Ascending aorta (tissue), 2 donors: ENCODE results near the gene INSM1. TPM values are rescaled to one million over a fixed set of nuclear protein-coding genes. Genes with fewer than 3 reads are reported as not detected.

Experiments
- DNase-seq, 2 donors: peaks; one replicate each; pipeline ENCODE4 v3.0.0-alpha.2; 2019; ENCODE audit warnings: low spot score in 2 of 2
- H3K27ac ChIP-seq, 2 donors: fragments of 200-600 bp; sonication (generic); one replicate each; pipeline ENCODE4 v1.5.1; 2016 to 2017; ENCODE audit warnings: mild to moderate bottlenecking in 1 of 2
- H3K27me3 ChIP-seq: fragments of 200-600 bp; sonication (generic); one replicate; pipeline ENCODE4 v1.5.1; 2017
- H3K36me3 ChIP-seq, 2 donors: fragments of 200-600 bp; sonication (generic); one replicate each; pipeline ENCODE4 v1.5.1; 2016
- H3K4me1 ChIP-seq, 2 donors: fragments of 200-600 bp; sonication (generic); one replicate each; pipeline ENCODE4 v1.5.1; 2016 to 2017; ENCODE audit warnings: mild to moderate bottlenecking in 1 of 2
- H3K4me3 ChIP-seq, 2 donors: fragments of 200-600 bp; sonication (generic); one replicate each; pipeline ENCODE4 v1.5.1; 2016 to 2017; ENCODE audit warnings: mild to moderate bottlenecking in 1 of 2
- H3K9me3 ChIP-seq, 2 donors: fragments of 200-600 bp; sonication (generic); one replicate each; pipeline ENCODE4 v1.5.1; 2016
- intact Hi-C: fragments of 100-400 bp; cut with DNase I; formaldehyde crosslinking; loops from one replicate; pipeline ENCODE4 v1.15.1; 2023
- total RNA-seq: library from RNA; depleted of rRNA; stranded (reverse); fragments of >200 nt; gene quantifications from one replicate; pipeline ENCODE4 v1.1.0, GENCODE V29; 2016
- TF ChIP-seq, protein P1 (sequence below), 3 experiments: fragments of 200-600 bp in 2 of 3; fragments of 450-650 bp in 1 of 3; sonication (generic) in 2 of 3; IDR thresholded peaks; one replicate each; pipeline ENCODE4 v1.5.1; 2016 to 2019; ENCODE audit warnings: antibody characterized with exemption in 3 of 3, mild to moderate bottlenecking in 1 of 3, moderate library complexity in 1 of 3

INSM1 gene
- total RNA-seq, 1 donor from 2014 or later, result not detected

DNA sequence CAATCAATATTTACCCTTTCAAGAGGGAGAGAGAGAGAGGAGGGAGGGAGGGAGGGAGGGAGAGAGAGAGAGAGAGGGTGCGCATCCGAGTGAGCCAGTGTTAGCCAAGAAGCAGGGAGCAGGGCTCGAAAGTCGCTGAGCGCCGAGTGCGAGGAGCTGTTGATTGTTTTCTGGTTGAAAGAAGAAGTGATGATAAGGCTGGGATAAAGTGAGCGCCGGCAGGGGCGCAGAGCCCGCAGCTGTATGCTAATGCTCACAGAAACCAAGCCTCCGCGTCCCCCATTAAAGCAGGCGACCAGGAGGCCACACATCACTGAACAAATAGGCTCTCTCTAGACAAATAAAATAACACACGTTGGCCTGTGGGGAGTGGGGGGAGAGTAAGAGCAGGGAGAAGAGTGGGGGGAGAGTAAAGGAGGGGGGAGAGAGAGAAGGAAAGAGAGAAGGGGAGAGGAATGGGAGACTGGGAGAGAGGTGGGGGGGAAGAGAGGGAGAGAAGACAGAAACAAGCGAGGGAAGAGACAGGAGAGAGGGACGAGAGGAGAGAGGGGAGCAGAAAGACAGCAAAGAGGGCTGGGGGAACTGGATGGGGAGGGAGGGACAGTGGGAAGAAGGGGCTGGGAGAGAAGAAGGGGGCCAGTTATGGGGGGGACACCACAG lies 5.0 kb upstream of the INSM1 start:
- H3K27me3 ChIP-seq, result peaks cover 19% of the 10 kb centered on the region
- no peak overlapping the region for H3K27ac ChIP-seq
- TF ChIP-seq, protein P1, sequence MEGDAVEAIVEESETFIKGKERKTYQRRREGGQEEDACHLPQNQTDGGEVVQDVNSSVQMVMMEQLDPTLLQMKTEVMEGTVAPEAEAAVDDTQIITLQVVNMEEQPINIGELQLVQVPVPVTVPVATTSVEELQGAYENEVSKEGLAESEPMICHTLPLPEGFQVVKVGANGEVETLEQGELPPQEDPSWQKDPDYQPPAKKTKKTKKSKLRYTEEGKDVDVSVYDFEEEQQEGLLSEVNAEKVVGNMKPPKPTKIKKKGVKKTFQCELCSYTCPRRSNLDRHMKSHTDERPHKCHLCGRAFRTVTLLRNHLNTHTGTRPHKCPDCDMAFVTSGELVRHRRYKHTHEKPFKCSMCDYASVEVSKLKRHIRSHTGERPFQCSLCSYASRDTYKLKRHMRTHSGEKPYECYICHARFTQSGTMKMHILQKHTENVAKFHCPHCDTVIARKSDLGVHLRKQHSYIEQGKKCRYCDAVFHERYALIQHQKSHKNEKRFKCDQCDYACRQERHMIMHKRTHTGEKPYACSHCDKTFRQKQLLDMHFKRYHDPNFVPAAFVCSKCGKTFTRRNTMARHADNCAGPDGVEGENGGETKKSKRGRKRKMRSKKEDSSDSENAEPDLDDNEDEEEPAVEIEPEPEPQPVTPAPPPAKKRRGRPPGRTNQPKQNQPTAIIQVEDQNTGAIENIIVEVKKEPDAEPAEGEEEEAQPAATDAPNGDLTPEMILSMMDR (IDR thresholded peaks at IDR 0.05), result no peak
- H3K9me3 ChIP-seq, result no peaks in the 10 kb centered on the region
- H3K4me3 ChIP-seq, result no peak overlapping the region
- H3K4me1 ChIP-seq, result peaks cover 2 to 9% of the 10 kb centered on the region in 2 donors
- no peaks in the 10 kb centered on the region for H3K36me3 ChIP-seq
- intact Hi-C loops, result loop anchor here (10.0 kb wide), 1 partner anchor 278 kb away; no protein-coding TSS in a partner anchor
- DNase-seq, result no peak

DNA sequence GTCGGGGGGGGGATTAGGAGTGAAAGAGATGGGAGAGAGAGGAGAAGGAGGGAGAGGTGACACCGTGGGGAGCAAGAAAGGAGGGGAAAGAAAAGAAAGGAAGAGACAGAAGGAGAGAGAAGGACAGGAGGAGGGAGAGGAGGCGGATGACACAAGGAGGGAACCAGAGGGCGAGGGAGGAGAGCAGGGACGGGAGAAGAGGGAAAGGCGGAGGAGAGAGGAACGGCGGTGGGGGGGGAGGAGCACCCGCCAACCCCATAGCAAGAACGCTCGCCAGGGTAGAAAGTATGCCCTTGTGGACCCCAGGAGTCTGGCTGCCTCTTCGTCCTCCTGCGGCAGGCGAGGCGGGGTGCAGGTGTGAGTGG lies 4.5 kb upstream of the INSM1 start:
- TF ChIP-seq, protein P1 (IDR thresholded peaks at IDR 0.05), result no peak
- H3K9me3 ChIP-seq, result no peaks in the 10 kb centered on the region
- H3K27ac ChIP-seq, result no peak overlapping the region
- peaks cover 3 to 9% of the 10 kb centered on the region in 2 donors for H3K4me1 ChIP-seq
- H3K27me3 ChIP-seq, result peaks cover 19% of the 10 kb centered on the region
- DNase-seq, result no peak
- intact Hi-C loops, result loop anchor here (10.0 kb wide), 1 partner anchor 279 kb away; no protein-coding TSS in a partner anchor
- H3K4me3 ChIP-seq, result no peak overlapping the region
- no peaks in the 10 kb centered on the region for H3K36me3 ChIP-seq

- Histone ChIP-seq H3K27ac (no peak overlapping the region), H3K36me3 (no peaks in the 10 kb centered on the region), H3K4me1 (peaks cover 3 to 9% of the 10 kb centered on the region in 2 donors), H3K4me3 (no peak overlapping the region), H3K9me3 (no peaks in the 10 kb centered on the region), H3K27me3 (peaks cover 19% of the 10 kb centered on the region)
- no peak for DNase-seq
- intact Hi-C loops, result loop anchor here (10.0 kb wide), 1 partner anchor 279 kb away; no protein-coding TSS in a partner anchor
- TF ChIP-seq, protein P1 (IDR thresholded peaks at IDR 0.05), result no peak
These were observed 3.9 kb upstream of the INSM1 start for GRCh38 chr20:20363799-20364592.

GRCh38 chr20:20364593-20365479 lies 3.1 kb upstream of the INSM1 start:
- no peak overlapping the region for H3K4me3 ChIP-seq
- intact Hi-C loops, result loop anchor here (10.0 kb wide), 1 partner anchor 280 kb away; no protein-coding TSS in a partner anchor

More at GRCh38 chr20:20364593-20365479, 3.1 kb upstream of the INSM1 start:
- Histone ChIP-seq H3K9me3 (no peaks in the 10 kb centered on the region), H3K27ac (no peak overlapping the region), H3K27me3 (peaks cover 19% of the 10 kb centered on the region), H3K36me3 (no peaks in the 10 kb centered on the region), H3K4me1 (peaks cover 7 to 13% of the 10 kb centered on the region in 2 donors)
- TF ChIP-seq, protein P1 (IDR thresholded peaks at IDR 0.05), result no peak
- DNase-seq, result no peak
